Liver (tissue), 9 donors: ENCODE data around the gene EFNB3. TPM values are rescaled to one million over a fixed set of nuclear protein-coding genes. Genes with fewer than 3 reads are reported as not detected.
A peak's percentile ranks its signal among the peaks of the same experiment; 100 is the strongest.

Experiments
- DNase-seq: peaks from one replicate; pipeline ENCODE4 v3.0.0-alpha.2; 2017; ENCODE audit warnings: low spot score
- H3K27ac ChIP-seq, 2 donors: one replicate each; pipeline ENCODE4 v1.7.0; 2013; ENCODE audit warnings: inconsistent platforms in 2 of 2, low read length in 2 of 2, control low read depth in 1 of 2, low read depth in 1 of 2, mild to moderate bottlenecking in 1 of 2
- H3K27me3 ChIP-seq, 4 donors: one replicate each; pipeline versions ENCODE4 v1.6.1 to v1.7.0; 2013; ENCODE audit warnings: low read length in 3 of 4, inconsistent platforms in 1 of 4, mild to moderate bottlenecking in 1 of 4, moderate library complexity in 1 of 4; ENCODE audit not compliant: control insufficient read depth in 4 of 4, insufficient read depth in 4 of 4
- H3K36me3 ChIP-seq, 4 donors: one replicate each; pipeline versions ENCODE4 v1.6.1 to v1.7.0; 2013; ENCODE audit warnings: low read length in 3 of 4, mild to moderate bottlenecking in 3 of 4, low read depth in 1 of 4, moderate library complexity in 1 of 4; ENCODE audit not compliant: control insufficient read depth in 4 of 4, insufficient read depth in 3 of 4
- H3K4me1 ChIP-seq, 4 donors: one replicate each; pipeline versions ENCODE4 v1.6.1 to v1.7.0; 2013; ENCODE audit warnings: low read length in 3 of 4, mild to moderate bottlenecking in 3 of 4, moderate library complexity in 1 of 4; ENCODE audit not compliant: control insufficient read depth in 4 of 4, insufficient read depth in 4 of 4
- H3K4me3 ChIP-seq, 3 donors: one replicate each; pipeline versions ENCODE4 v1.6.1 to v1.7.0; 2013; ENCODE audit warnings: low read length in 3 of 3, control low read depth in 1 of 3, low read depth in 1 of 3, mild to moderate bottlenecking in 1 of 3
- H3K9ac ChIP-seq, 2 donors: one replicate each; pipeline ENCODE4 v1.7.0; 2013; ENCODE audit warnings: low read length in 2 of 2, mild to moderate bottlenecking in 2 of 2, moderate library complexity in 2 of 2, control low read depth in 1 of 2, low read depth in 1 of 2
- H3K9me3 ChIP-seq, 4 donors: one replicate each; pipeline versions ENCODE4 v1.6.1 to v1.7.0; 2013; ENCODE audit warnings: low read length in 3 of 4; ENCODE audit not compliant: control insufficient read depth in 4 of 4
- CTCF ChIP-seq: fragments of 150-350 bp; IDR thresholded peaks from 2 replicates; pipeline ENCODE4 v1.5.1; 2017; ENCODE audit warnings: improper control_type of control experiment, low read depth, low read length; ENCODE audit not compliant: missing input control
- EGR1 ChIP-seq, 2 donors: IDR thresholded peaks; 2 replicates each; pipeline ENCODE4 v1.6.1; 2016 to 2018; ENCODE audit warnings: antibody characterized with exemption in 2 of 2, low read depth in 2 of 2
- FOXA1 ChIP-seq: IDR thresholded peaks from 2 replicates; pipeline ENCODE4 v1.6.1; 2016; ENCODE audit warnings: antibody characterized with exemption
- FOXA2 ChIP-seq: IDR thresholded peaks from 2 replicates; pipeline ENCODE4 v1.6.1; 2016; ENCODE audit warnings: antibody characterized with exemption
- GABPA ChIP-seq, 2 donors: IDR thresholded peaks in 1 of 2; conservative IDR thresholded peaks in 1 of 2; 2 replicates each; pipeline ENCODE4 v1.6.1; 2016; ENCODE audit warnings: antibody characterized with exemption in 2 of 2, mild to moderate bottlenecking in 1 of 2, moderate library complexity in 1 of 2
- HNF4A ChIP-seq, 2 donors: conservative IDR thresholded peaks; 2 replicates each; pipeline ENCODE4 v1.6.1; 2016; ENCODE audit warnings: antibody characterized with exemption in 2 of 2, mild to moderate bottlenecking in 2 of 2
- HNF4G ChIP-seq: IDR thresholded peaks from 2 replicates; pipeline ENCODE4 v1.6.1; 2016; ENCODE audit warnings: antibody characterized with exemption
- JUND ChIP-seq, 2 donors: IDR thresholded peaks; 2 replicates each; pipeline ENCODE4 v1.6.1; 2016; ENCODE audit warnings: antibody characterized with exemption in 2 of 2
- NR2F2 ChIP-seq: IDR thresholded peaks from 2 replicates; pipeline ENCODE4 v1.6.1; 2016; ENCODE audit warnings: antibody characterized with exemption
- RAD21 ChIP-seq, 2 donors: IDR thresholded peaks; 2 replicates each; pipeline ENCODE4 v1.6.1; 2016; ENCODE audit warnings: antibody characterized with exemption in 2 of 2, mild to moderate bottlenecking in 2 of 2
- RXRA ChIP-seq, 2 donors: IDR thresholded peaks; 2 replicates each; pipeline ENCODE4 v1.6.1; 2017 to 2018; ENCODE audit warnings: antibody characterized with exemption in 2 of 2, mild to moderate bottlenecking in 1 of 2
- SP1 ChIP-seq: IDR thresholded peaks from 2 replicates; pipeline ENCODE4 v1.6.1; 2018; ENCODE audit warnings: antibody characterized with exemption, mild to moderate bottlenecking
- TAF1 ChIP-seq: conservative IDR thresholded peaks from 2 replicates; pipeline ENCODE4 v1.6.1; 2016; ENCODE audit warnings: antibody characterized with exemption, mild to moderate bottlenecking
- YY1 ChIP-seq: IDR thresholded peaks from 2 replicates; pipeline ENCODE4 v1.6.1; 2016; ENCODE audit warnings: antibody characterized with exemption, mild to moderate bottlenecking
- ZBTB33 ChIP-seq: IDR thresholded peaks from 2 replicates; pipeline ENCODE4 v1.6.1; 2016; ENCODE audit warnings: antibody characterized with exemption
- WGBS: extraction: QIAGEN DNeasy Blood & Tissue Kit; methylation state at CpG from one replicate; pipeline ENCODE4 v1.1.7; 2013; 5-methylcytosine and 5-hydroxymethylcytosine counted together
- polyA plus RNA-seq, 2 donors: library from polyadenylated mRNA; stranded (reverse) in 1 of 2; unstranded in 1 of 2; fragments of 200-250 nt in 1 of 2; fragments of >200 nt in 1 of 2; fragmentation: Nextera tagmentation in 1 of 2; extraction: Ambion mirVana in 1 of 2; gene quantifications; one replicate each; pipeline versions ENCODE4 v1.2.1 to v1.2.3, GENCODE V29; 2013 to 2015
- total RNA-seq, 2 donors: library from RNA; depleted of rRNA; stranded (reverse); fragments of >200 nt; gene quantifications; one replicate each; pipeline ENCODE4 v1.2.3, GENCODE V29; 2014
- TF ChIP-seq, protein P1 (sequence below): IDR thresholded peaks from 2 replicates; pipeline ENCODE4 v1.6.1; 2016; ENCODE audit warnings: antibody characterized with exemption
- TF ChIP-seq, protein P2 (sequence below): IDR thresholded peaks from 2 replicates; pipeline ENCODE4 v1.6.1; 2016; ENCODE audit warnings: antibody characterized with exemption
- donor health status: healthy.
- donor health status: healthy.
- donor health status: healthy.
- donor health status: healthy.
- donor health status: healthy.

Gene EFNB3
- total and polyA plus RNA-seq, 4 donors, result 0.19 to 0.80 (median 0.41) TPM

GRCh38 chr17:7744416-7744815 lies 39.4 kb downstream of the EFNB3 start:
- Histone ChIP-seq H3K4me3 (no peak overlapping the region), H3K9ac (no peak overlapping the region), H3K9me3 (no peaks in the 10 kb centered on the region), H3K4me1 (no peaks in the 10 kb centered on the region), H3K27ac (no peak overlapping the region), H3K36me3 (no peaks in the 10 kb centered on the region), H3K27me3 (peaks cover 0 to 4% (median 0%) of the 10 kb centered on the region in 4 donors)
- no peak for DNase-seq
- no peak for TF ChIP-seq JUND (IDR thresholded peaks at IDR 0.05)
- TF ChIP-seq CTCF, result no peak
- no peak for TF ChIP-seq FOXA2
- no peak for TF ChIP-seq RAD21 (IDR thresholded peaks at IDR 0.05)
- TF ChIP-seq HNF4A (conservative IDR thresholded peaks at IDR 0.05), result no peak
- 59% methylated on average over 8 of the region's 8 CpGs for WGBS

GRCh38 chr17:7745748-7746470 lies 40.9 kb downstream of the EFNB3 start:
- Histone ChIP-seq H3K9me3 (no peaks in the 10 kb centered on the region), H3K36me3 (no peaks in the 10 kb centered on the region), H3K27ac (no peak overlapping the region), H3K4me3 (no peak overlapping the region), H3K4me1 (no peaks in the 10 kb centered on the region), H3K9ac (no peak overlapping the region), H3K27me3 (peaks cover 0 to 4% (median 0%) of the 10 kb centered on the region in 4 donors)
- WGBS, result 75% methylated on average over 7 of the region's 7 CpGs
- DNase-seq, result no peak
- no peak for TF ChIP-seq GABPA (IDR thresholded peaks at IDR 0.05 in 1 of 2, conservative IDR thresholded peaks at IDR 0.05 in 1 of 2)
- TF ChIP-seq JUND (IDR thresholded peaks at IDR 0.05), result peak; percentile 57 to 63

- 35% methylated on average over 4 of the region's 4 CpGs for WGBS
- Histone ChIP-seq H3K9ac (no peak overlapping the region), H3K36me3 (no peaks in the 10 kb centered on the region)
- no peak for TF ChIP-seq JUND (IDR thresholded peaks at IDR 0.05)
- TF ChIP-seq SP1, result no peak
- no peak for TF ChIP-seq ZBTB33
- TF ChIP-seq, protein P1, sequence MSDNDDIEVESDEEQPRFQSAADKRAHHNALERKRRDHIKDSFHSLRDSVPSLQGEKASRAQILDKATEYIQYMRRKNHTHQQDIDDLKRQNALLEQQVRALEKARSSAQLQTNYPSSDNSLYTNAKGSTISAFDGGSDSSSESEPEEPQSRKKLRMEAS, result no peak
- TF ChIP-seq GABPA (IDR thresholded peaks at IDR 0.05 in 1 of 2, conservative IDR thresholded peaks at IDR 0.05 in 1 of 2), result no peak
- TF ChIP-seq EGR1 (IDR thresholded peaks at IDR 0.05; ENCODE audit: low read depth in 2 of 2), result no peak
- no peak for TF ChIP-seq FOXA2
- TF ChIP-seq TAF1, result no peak
- TF ChIP-seq NR2F2, result no peak
- TF ChIP-seq YY1, result no peak
- TF ChIP-seq RXRA (IDR thresholded peaks at IDR 0.05), result no peak
- TF ChIP-seq CTCF, result no peak
- TF ChIP-seq, protein P2, sequence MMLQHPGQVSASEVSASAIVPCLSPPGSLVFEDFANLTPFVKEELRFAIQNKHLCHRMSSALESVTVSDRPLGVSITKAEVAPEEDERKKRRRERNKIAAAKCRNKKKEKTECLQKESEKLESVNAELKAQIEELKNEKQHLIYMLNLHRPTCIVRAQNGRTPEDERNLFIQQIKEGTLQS, result no peak
- no peak for TF ChIP-seq HNF4G
- no peak for TF ChIP-seq RAD21 (IDR thresholded peaks at IDR 0.05)
- no peak for TF ChIP-seq FOXA1
These were observed 42.7 kb downstream of the EFNB3 start for GRCh38 chr17:7747635-7748071.

More at GRCh38 chr17:7747635-7748071, 42.7 kb downstream of the EFNB3 start:
- DNase-seq, result no peak
- no peak overlapping the region for H3K27ac ChIP-seq
- H3K4me3 ChIP-seq, result no peak overlapping the region
- peaks cover 0 to 4% (median 0%) of the 10 kb centered on the region in 4 donors for H3K27me3 ChIP-seq
- H3K9me3 ChIP-seq, result no peaks in the 10 kb centered on the region
- no peaks in the 10 kb centered on the region for H3K4me1 ChIP-seq
